GM18511 (cell line): ENCODE measurements around the gene PPP1R1B.

ENCODE experiments used
- ATAC-seq: cut with Tn5 transposase; IDR thresholded peaks from one replicate; pipeline ENCODE4 v1.9.1; 2021; ENCODE audit warnings: mild to moderate bottlenecking, moderate library complexity; ENCODE audit not compliant: unreplicated experiment

The PPP1R1B gene

GRCh38 chr17:39600288-39600996, 26.3 kb upstream of the PPP1R1B start:
- ATAC-seq, result no peak

DNA sequence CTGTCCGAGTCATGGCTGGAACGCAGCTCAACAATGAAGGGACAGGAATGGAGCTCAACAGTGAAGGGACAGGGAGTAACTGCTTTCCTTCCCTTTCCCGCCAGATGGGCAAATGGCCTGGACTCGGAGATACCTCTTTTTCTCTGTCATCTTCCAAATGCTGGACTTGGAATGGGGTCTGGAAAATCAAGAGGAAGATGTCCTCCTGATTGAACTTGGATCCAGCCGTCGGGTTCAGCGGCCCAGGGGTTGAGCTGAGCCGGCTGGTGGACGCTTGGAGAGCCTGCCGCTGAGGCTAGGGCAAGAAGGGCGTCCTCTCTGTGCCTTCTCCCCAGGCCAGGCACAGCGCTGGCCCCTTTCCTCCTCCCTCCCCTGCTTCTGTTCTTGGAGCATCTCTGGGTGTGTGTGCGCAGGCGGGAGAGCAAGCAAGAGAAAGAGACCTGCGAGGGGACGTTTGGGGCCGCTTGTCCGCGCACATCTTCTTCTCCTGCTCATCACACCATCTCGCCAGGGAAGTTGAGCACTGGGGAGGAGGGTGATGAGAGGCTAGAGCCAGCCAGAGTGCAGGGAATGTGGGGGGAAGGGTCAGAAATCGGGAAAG, 25.7 kb upstream of the PPP1R1B start:
- ATAC-seq, result no peak

DNA sequence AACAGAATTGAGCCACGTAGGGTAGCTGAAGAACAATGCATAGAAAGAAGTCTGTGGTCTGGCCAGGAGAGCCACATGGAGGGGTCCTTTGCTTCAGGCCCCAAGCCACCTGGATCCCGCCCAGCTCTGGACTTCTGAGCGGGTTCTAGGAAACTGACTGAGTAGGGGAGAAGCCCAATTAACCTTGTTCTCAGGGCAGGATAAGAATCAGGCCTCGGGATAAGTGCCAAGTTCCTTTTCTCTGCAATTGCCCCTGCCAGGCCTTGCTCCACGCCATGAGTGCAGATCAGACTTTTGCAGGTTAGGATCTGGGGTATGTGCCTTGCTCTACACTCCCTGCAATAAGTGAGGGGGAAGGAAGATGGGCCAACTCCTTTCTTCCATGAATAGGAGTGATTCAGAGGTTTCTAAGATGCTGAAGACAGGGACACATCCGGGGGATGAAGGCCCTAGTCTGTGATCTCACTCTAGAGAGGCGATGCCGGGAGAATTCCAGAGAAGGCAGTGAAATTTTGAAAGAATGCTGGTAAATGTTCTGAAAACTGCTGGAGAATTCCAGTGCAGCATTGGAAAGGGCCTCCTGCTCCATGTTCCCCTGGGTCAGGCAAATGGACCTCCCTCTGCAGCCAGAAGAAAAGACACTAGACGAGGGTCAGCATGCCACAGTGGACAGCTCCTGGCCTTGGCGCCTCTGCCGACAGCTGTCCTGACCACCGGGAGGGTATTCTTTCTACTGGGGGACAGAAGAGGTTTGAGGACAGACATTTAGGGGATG, 24.8 kb upstream of the PPP1R1B start:
- ATAC-seq, result no peak

DNA sequence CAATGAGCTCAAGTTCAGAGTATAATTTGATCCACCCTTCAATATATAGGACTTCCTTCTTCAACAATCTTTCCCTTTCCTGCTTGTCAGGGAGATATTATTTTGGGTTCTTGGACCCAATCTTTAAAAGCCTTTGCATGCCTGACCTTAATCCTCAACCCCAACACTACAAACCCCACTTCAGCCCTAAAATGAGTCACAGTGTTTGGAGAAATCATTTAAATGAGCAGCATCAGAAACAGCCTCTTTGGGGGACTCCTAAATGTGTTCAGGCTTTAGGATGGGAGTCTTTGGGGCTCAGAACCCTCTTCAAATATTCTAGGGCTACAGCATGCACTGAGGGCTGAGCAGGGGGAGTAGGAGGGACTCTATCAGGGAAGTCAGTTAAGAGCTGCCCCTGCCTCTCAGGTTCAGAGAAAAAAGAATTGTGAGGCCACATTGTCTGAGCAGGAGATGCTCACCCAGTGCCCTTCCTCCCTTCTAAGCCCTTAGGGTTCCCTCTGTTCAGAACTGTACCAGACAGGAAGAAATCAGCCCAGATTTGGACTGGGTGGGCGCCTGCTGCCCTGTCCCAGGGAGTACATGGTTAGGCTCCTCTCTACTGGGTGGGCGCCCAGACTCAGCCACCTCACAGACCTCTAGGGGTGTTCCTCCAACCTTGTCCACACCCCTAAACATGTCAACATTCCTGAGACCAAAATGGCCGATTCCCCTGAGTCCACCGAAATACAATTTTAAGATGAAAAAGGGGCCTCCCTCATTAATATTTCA, 24.0 kb upstream of the PPP1R1B start:
- no peak for ATAC-seq

- no peak for ATAC-seq
Observed at GRCh38 chr17:39603304-39604016, 23.3 kb upstream of the PPP1R1B start.

DNA sequence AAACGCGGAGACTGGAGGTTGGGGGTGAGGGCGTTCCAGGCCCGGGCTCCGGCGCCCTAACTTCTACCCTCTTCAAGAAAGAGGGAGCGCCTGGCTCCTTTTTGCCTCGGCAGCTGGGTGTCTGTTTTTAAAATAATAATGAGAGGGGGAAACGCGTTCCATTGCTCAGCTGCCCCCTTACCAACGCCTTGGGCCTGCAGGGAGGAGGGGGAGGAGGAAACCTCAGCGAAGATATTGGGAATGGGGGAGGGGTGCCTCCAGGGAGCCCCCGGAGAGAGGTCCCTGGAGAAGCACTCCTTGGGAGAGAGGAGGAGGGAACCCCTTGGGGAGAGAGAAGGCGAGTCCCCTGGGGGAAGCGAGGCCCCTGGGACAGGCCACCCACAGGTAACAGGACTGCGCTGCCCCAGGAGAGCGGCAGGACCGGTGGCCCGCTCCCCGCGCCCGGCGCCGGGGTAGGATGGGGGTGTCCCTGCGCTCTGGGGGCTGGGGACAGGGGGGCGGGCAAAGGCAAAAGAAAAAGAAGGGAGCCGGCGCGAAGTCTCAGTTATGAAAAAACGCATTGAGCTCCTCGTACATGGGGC, 21.8 kb upstream of the PPP1R1B start:
- ATAC-seq, result no peak

- ATAC-seq, result no peak
Observed at GRCh38 chr17:39605492-39606433, 21.0 kb upstream of the PPP1R1B start.

DNA sequence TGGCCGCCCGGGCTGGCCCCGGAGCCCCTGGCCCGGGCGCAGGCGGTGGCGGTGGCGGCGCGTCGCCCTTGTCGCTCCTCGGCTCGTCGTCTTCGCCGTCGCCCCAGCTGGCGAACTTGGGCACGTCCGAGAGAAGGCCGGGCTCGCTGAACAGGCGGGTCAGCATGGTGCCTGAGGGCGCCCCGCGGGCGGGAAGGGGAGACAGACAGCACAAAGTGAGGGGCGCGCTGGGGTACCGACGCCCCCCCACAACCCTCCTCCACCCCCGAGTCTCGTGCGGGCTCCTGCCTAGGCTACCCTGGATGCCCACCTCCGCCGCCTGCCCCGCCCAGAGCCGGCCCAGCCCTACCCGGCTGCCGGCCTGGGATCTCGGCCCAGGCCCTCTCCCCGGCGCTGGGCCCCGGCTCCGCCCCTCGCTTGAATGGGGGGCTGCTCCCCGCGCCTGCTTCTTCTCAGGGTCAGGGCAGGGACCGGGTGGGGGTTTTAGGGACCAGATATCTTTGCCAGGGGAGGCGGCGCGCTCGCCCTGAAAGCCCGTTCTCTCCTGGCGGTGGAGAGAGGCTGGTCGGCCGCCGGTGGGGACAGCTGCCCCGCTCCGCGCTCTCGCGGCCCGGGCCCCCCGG, 20.2 kb upstream of the PPP1R1B start:
- ATAC-seq, result no peak

- no peak for ATAC-seq
Observed at GRCh38 chr17:39607057-39607850, 19.5 kb upstream of the PPP1R1B start.

DNA sequence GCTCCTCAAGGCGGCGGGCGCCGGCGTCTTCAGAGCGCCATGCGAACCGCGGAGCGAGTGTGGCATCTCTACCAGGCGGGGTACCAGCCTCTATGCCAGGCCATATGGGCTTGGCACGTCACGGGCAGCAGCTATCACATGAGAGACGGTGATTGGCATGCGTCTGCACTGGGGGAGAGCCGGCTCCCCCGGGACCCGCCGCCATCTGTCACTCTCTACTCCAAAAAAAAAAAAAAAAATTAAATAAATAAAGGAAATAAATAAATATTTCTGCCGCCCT, 19.0 kb upstream of the PPP1R1B start, which contains the start of gene NEUROD2:
Gene NEUROD2 (minus strand): TSS at position 70 of the 280 bp plus-strand sequence. CDS start 1,321 bp downstream, outside the sequence.
- no peak for ATAC-seq

- no peak for ATAC-seq
Observed at GRCh38 chr17:39608142-39608981, 18.4 kb upstream of the PPP1R1B start.

- no peak for ATAC-seq
Observed at GRCh38 chr17:39609416-39610025, 17.2 kb upstream of the PPP1R1B start.

GRCh38 chr17:39611401-39612112, 15.2 kb upstream of the PPP1R1B start:
- no peak for ATAC-seq

GRCh38 chr17:39612291-39612894, 14.4 kb upstream of the PPP1R1B start:
- ATAC-seq, result no peak

DNA sequence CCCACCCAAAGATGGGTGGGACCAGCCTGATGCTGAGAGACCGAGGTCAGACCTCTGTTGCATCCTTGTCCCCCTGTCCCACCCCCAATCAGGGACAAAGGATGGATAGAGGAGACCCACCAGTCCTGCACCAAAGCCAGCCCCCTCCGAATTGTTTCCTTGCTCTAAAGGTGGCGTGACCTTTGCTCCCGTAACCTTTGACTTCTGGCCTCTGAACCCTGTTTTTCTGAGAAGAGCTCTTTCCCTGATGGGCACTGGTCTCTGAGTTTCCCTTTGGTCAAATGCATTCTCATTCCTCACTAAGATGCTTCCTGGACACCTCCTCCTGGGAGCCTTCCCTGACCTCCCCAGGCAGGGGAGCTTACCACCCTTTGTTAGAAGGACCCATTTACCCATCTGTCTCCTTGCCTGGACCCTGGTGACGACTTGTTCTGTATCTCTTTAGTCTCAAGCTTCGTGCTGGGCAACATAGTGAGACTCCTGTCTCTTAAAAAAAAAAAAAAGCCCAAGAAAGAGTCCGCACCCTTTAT, 13.8 kb upstream of the PPP1R1B start:
- ATAC-seq, result no peak
